Endothelial cell of umbilical vein (primary cell): ENCODE measurements around the gene AKAP4. TPM values are rescaled to one million over a fixed set of nuclear protein-coding genes. Genes with fewer than 3 reads are reported as not detected.

Source experiments
- BruUV-seq: library from RNA; stranded (reverse); fragments of 400-500 nt; replicated peaks from 2 replicates; lab custom pipeline; 2021; lab: Mats Ljungman, UMichigan
- CTCF ChIA-PET: fragments of 300-600, 350-600 bp; sonication (Branson Sonifier 250); formaldehyde crosslinking; loops from one replicate; lab custom pipeline; 2021; ENCODE audit warnings: antibody characterized with exemption, inconsistent platforms; lab: Charles Lee
- POLR2A ChIA-PET: fragments of 300-600, 350-600 bp; sonication (Branson Sonifier 250); formaldehyde crosslinking; loops from one replicate; lab custom pipeline; 2021; ENCODE audit warnings: antibody characterized with exemption, inconsistent platforms; lab: Charles Lee
- DNase-seq: peaks from one replicate; pipeline ENCODE4 v3.0.0-alpha.2; 2011; ENCODE audit warnings: low read depth, low spot score
- FAIRE-seq: peaks from 2 replicates; lab custom pipeline; 2011; peaks lifted over from hg19 to GRCh38; lab: Jason Lieb, UNC
- H2AFZ ChIP-seq: 2 replicates; pipeline ENCODE4 v1.6.0; 2012; ENCODE audit warnings: low read depth, low read length, control low read depth, inconsistent platforms
- H3K27ac ChIP-seq: 2 replicates; pipeline ENCODE4 v1.5.1; 2011; ENCODE audit warnings: low read depth, mild to moderate bottlenecking, control low read depth, low read length, moderate library complexity; ENCODE audit not compliant: insufficient read depth
- H3K27me3 ChIP-seq, 2 experiments: 2 replicates each; pipeline versions ENCODE4 v1.6.0 to v1.6.1; 2011; ENCODE audit warnings: low read length in 2 of 2, mixed read lengths in 1 of 2; ENCODE audit not compliant: control insufficient read depth in 2 of 2, insufficient read depth in 2 of 2
- H3K36me3 ChIP-seq, 2 experiments: 2 replicates in 1 of 2; 3 replicates in 1 of 2; pipeline ENCODE4 v1.5.1; 2011; ENCODE audit warnings: low read length in 2 of 2, mild to moderate bottlenecking in 1 of 2, moderate library complexity in 1 of 2; ENCODE audit not compliant: control insufficient read depth in 2 of 2, insufficient read depth in 2 of 2; ENCODE audit errors: extremely low read depth in 1 of 2
- H3K4me1 ChIP-seq: 3 replicates; pipeline ENCODE4 v1.5.1; 2011; ENCODE audit warnings: mild to moderate bottlenecking, low read length; ENCODE audit not compliant: control insufficient read depth, insufficient read depth; ENCODE audit errors: extremely low read depth
- H3K4me2 ChIP-seq: 2 replicates; pipeline ENCODE4 v1.6.1; 2011; ENCODE audit warnings: low read length, control low read depth, mixed read lengths; ENCODE audit not compliant: insufficient read depth
- H3K4me3 ChIP-seq, 3 experiments: fragments of 200-600 bp in 1 of 3; sonication (generic), shearing (Covaris generic) in 1 of 3; replicated peaks in 1 of 3; 2 replicates each; pipeline ENCODE4 v1.5.1; 2011 to 2016; ENCODE audit warnings: control low read depth in 3 of 3, low read length in 3 of 3, mild to moderate bottlenecking in 2 of 3, inconsistent platforms in 1 of 3, low read depth in 1 of 3, moderate library complexity in 1 of 3; ENCODE audit not compliant: insufficient read depth in 1 of 3
- H3K79me2 ChIP-seq: 2 replicates; pipeline ENCODE4 v1.6.0; 2012; ENCODE audit warnings: low read length, inconsistent platforms; ENCODE audit not compliant: control insufficient read depth, insufficient read depth
- H3K9ac ChIP-seq: replicated peaks from 2 replicates; pipeline ENCODE3; 2011; ENCODE audit warnings: low read length, control low read depth; ENCODE audit not compliant: insufficient read depth; ENCODE audit errors: extremely low read depth
- H3K9me1 ChIP-seq: replicated peaks from 3 replicates; pipeline ENCODE4 v1.6.0; 2011; ENCODE audit warnings: mild to moderate bottlenecking, low read length; ENCODE audit not compliant: control insufficient read depth, insufficient read depth; ENCODE audit errors: extremely low read depth
- H3K9me3 ChIP-seq: replicated peaks from 2 replicates; pipeline ENCODE4 v1.5.1; 2012; ENCODE audit warnings: low read length, inconsistent platforms; ENCODE audit not compliant: control insufficient read depth, insufficient read depth
- H4K20me1 ChIP-seq: replicated peaks from 2 replicates; pipeline ENCODE3; 2011; ENCODE audit warnings: mild to moderate bottlenecking, low read length; ENCODE audit not compliant: control insufficient read depth, insufficient read depth; ENCODE audit errors: extremely low read depth
- EZH2 ChIP-seq: IDR thresholded peaks from 2 replicates; pipeline ENCODE4 v1.6.1; 2012; ENCODE audit warnings: borderline replicate concordance, low read depth, mild to moderate bottlenecking, moderate library complexity, low read length, inconsistent platforms; ENCODE audit not compliant: severe bottlenecking
- FOS ChIP-seq: IDR thresholded peaks from 2 replicates; pipeline ENCODE4 v1.6.1; 2011; ENCODE audit warnings: mild to moderate bottlenecking, low read length, moderate library complexity, borderline replicate concordance; ENCODE audit not compliant: insufficient read depth
- GATA2 ChIP-seq: IDR thresholded peaks from 2 replicates; pipeline ENCODE4 v1.7.0; 2011; ENCODE audit warnings: low read depth, mild to moderate bottlenecking, moderate library complexity, mixed read lengths, low read length; ENCODE audit not compliant: insufficient read length, insufficient read depth
- JUN ChIP-seq: IDR thresholded peaks from 2 replicates; pipeline ENCODE4 v1.6.1; 2011; ENCODE audit warnings: borderline replicate concordance, low read depth; ENCODE audit not compliant: insufficient read length, insufficient read depth
- MYC ChIP-seq: IDR thresholded peaks from one replicate; pipeline ENCODE4 v1.6.1; 2011; ENCODE audit warnings: mild to moderate bottlenecking, low read depth, low read length
- POLR2A ChIP-seq: IDR thresholded peaks from 2 replicates; pipeline ENCODE4 v1.6.1; 2012; ENCODE audit warnings: low read depth, mild to moderate bottlenecking, control low read depth, low read length
- POLR2AphosphoS5 ChIP-seq: IDR thresholded peaks from 2 replicates; pipeline ENCODE4 v1.6.1; 2012; ENCODE audit warnings: low read depth, mild to moderate bottlenecking, control low read depth, low read length, moderate library complexity; ENCODE audit not compliant: insufficient read depth
- dilution Hi-C: fragments of 300-500 bp; cut with MboI; formaldehyde crosslinking; loops from one replicate; pipeline ENCODE4 v1.15.0; 2019; ENCODE audit warnings: low sequenced_read_pairs; ENCODE audit not compliant: extremely low pct_ligation_motif_present
- intact Hi-C: fragments of 100-400 bp; cut with micrococcal nuclease; formaldehyde crosslinking; loops from one replicate; pipeline ENCODE4 v1.10.0; 2022
- polyA plus RNA-seq, 4 experiments: library from polyadenylated mRNA; depleted of rRNA in 3 of 4; stranded (reverse) in 3 of 4; unstranded in 1 of 4; fragments of >200 nt; gene quantifications; 2 replicates each; pipeline versions ENCODE4 v1.2.1 to v1.2.3, GENCODE V29; 2011 to 2012; ENCODE audit warnings: missing spikeins in 1 of 4
- total RNA-seq: library from RNA; stranded (reverse); gene quantifications from 2 replicates; pipeline ENCODE4 v1.2.3, GENCODE V29; 2021
- TF ChIP-seq, protein P1 (sequence below): IDR thresholded peaks from 2 replicates; pipeline ENCODE4 v1.6.1; 2011; ENCODE audit not compliant: insufficient read depth, insufficient read length
- TF ChIP-seq, protein P2 (sequence below), 2 donors: IDR thresholded peaks; 1 replicate in 1 of 2; 2 replicates in 1 of 2; pipeline ENCODE4 v1.5.1; 2011; ENCODE audit warnings: low read length in 2 of 2, mild to moderate bottlenecking in 2 of 2, moderate library complexity in 2 of 2, control low read depth in 1 of 2, inconsistent platforms in 1 of 2, low read depth in 1 of 2; ENCODE audit not compliant: insufficient read depth in 1 of 2; ENCODE audit errors: extremely low read depth in 1 of 2

The AKAP4 gene
- total and polyA plus RNA-seq, 2 donors (not counting 3 experiments of a cell fraction or from before 2014, with no cell fraction given), result not detected

DNA sequence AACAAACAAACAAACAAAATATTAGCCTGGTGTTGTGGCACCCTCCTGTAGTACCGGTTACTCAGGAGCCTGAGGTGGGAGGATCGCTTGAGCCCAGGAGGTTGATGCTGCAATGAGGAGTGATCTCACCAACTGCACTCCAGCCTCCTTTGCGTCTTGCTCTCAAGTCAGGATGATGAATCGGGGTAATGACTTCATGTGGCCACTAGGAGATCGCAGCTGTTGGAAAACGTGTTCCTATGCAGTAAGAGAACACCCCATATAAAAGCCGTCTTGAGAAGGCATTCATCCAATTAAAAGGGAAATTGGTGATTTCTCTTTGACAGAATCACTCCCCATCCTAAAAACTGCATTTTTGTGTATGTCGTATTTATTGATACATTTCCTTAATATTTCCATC is 10.7 kb upstream of the AKAP4 start:
- Histone ChIP-seq H3K4me1 (no peaks in the 10 kb centered on the region), H3K4me3 (no peak overlapping the region), H2AFZ (no peak overlapping the region), H3K79me2 (no peaks in the 10 kb centered on the region), H3K9me3 (no peaks in the 10 kb centered on the region), H3K9ac (no peak overlapping the region), H4K20me1 (no peaks in the 10 kb centered on the region), H3K27me3 (no peaks in the 10 kb centered on the region), H3K9me1 (no peaks in the 10 kb centered on the region), H3K27ac (no peak overlapping the region), H3K4me2 (no peak overlapping the region), H3K36me3 (no peaks in the 10 kb centered on the region)
- BruUV-seq, result no TSS peak
- no peak for TF ChIP-seq FOS
- no peak for TF ChIP-seq MYC
- no peak for TF ChIP-seq EZH2
- no peak for TF ChIP-seq GATA2
- TF ChIP-seq JUN, result no peak
- TF ChIP-seq POLR2AphosphoS5, result no peak
- TF ChIP-seq, protein P1, sequence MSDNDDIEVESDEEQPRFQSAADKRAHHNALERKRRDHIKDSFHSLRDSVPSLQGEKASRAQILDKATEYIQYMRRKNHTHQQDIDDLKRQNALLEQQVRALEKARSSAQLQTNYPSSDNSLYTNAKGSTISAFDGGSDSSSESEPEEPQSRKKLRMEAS, result no peak
- TF ChIP-seq, protein P2, sequence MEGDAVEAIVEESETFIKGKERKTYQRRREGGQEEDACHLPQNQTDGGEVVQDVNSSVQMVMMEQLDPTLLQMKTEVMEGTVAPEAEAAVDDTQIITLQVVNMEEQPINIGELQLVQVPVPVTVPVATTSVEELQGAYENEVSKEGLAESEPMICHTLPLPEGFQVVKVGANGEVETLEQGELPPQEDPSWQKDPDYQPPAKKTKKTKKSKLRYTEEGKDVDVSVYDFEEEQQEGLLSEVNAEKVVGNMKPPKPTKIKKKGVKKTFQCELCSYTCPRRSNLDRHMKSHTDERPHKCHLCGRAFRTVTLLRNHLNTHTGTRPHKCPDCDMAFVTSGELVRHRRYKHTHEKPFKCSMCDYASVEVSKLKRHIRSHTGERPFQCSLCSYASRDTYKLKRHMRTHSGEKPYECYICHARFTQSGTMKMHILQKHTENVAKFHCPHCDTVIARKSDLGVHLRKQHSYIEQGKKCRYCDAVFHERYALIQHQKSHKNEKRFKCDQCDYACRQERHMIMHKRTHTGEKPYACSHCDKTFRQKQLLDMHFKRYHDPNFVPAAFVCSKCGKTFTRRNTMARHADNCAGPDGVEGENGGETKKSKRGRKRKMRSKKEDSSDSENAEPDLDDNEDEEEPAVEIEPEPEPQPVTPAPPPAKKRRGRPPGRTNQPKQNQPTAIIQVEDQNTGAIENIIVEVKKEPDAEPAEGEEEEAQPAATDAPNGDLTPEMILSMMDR (IDR thresholded peaks at IDR 0.05; ENCODE audit: extremely low read depth in 1 of 2, insufficient read depth in 1 of 2, low read depth in 1 of 2, low read length in 2 of 2), result peak; percentile 4 to 19
- no peak for TF ChIP-seq POLR2A
- DNase-seq (no peak), FAIRE-seq (no peak)
- POLR2A ChIA-PET, result no interaction called here
- dilution Hi-C loops (no loop called here), intact Hi-C loops (no loop called here)
- CTCF ChIA-PET, result interaction anchor here (1.5 to 2.5 kb wide), 3 partner anchors 12 to 332 kb away, joined by 3 to 8 read pairs (median 4); partner anchors contain the start of gene USP27X
